HCT116 (cell line): ENCODE data around the gene GBP5. TPM values are rescaled to one million over a fixed set of nuclear protein-coding genes. Genes with fewer than 3 reads are reported as not detected.

Source experiments
- ATAC-seq: fragments of 200-7000 bp; cut with Tn5 transposase; 2 replicates; pipeline ENCODE4 v1.9.1; 2020; ENCODE audit warnings: mild to moderate bottlenecking, moderate library complexity
- BruUV-seq: library from RNA; stranded (reverse); fragments of 400-500 nt; replicated peaks from 2 replicates; lab custom pipeline; 2021; lab: Mats Ljungman, UMichigan
- CTCF ChIA-PET: fragments of 300-600 bp; sonication (Branson Sonifier 250); formaldehyde crosslinking; loops from one replicate; lab custom pipeline; 2021; ENCODE audit warnings: antibody characterized with exemption; lab: Charles Lee
- POLR2A ChIA-PET: fragments of 300-600, 350-600 bp; sonication (Branson Sonifier 250); formaldehyde crosslinking; loops from one replicate; lab custom pipeline; 2021; ENCODE audit warnings: antibody characterized with exemption; lab: Charles Lee
- RAD21 ChIA-PET, 2 experiments: fragments of 300-600 bp; sonication (Branson Sonifier 250); formaldehyde crosslinking; loops; one replicate each; lab custom pipeline; 2023; ENCODE audit warnings: low total read pairs in 2 of 2; ENCODE audit not compliant: uncharacterized antibody in 2 of 2, unreplicated experiment in 2 of 2, low non-redundant PET in 1 of 2; lab: Charles Lee
- DNase-seq: peaks from one replicate; pipeline ENCODE4 v3.0.0-alpha.2; 2010; ENCODE audit warnings: low read depth, low spot score
- H2AFZ ChIP-seq: fragments of 200-600 bp; shearing (Covaris generic), sonication (generic); 2 replicates; pipeline ENCODE4 v1.6.1; 2017; ENCODE audit warnings: low read depth, mixed run types, mixed read lengths, antibody characterized with exemption, low read length; ENCODE audit not compliant: poor library complexity, severe bottlenecking
- H3K27ac ChIP-seq: 2 replicates; pipeline ENCODE4 v1.5.1; 2012; ENCODE audit warnings: low read depth, low read length
- H3K27me3 ChIP-seq: fragments of 200-600 bp; sonication (generic); 2 replicates; pipeline ENCODE4 v1.6.1; 2016; ENCODE audit warnings: mixed run types, low read length, mixed read lengths; ENCODE audit not compliant: insufficient read depth
- H3K36me3 ChIP-seq, 2 experiments: fragments of 200-500 bp in 1 of 2; fragments of 200-600 bp in 1 of 2; sonication (Bioruptor generic) in 1 of 2; sonication (generic) in 1 of 2; 2 replicates each; pipeline versions ENCODE4 v1.5.1 to v1.6.1; 2014 to 2016; ENCODE audit warnings: low read length in 2 of 2, inconsistent platforms in 1 of 2, mixed read lengths in 1 of 2, mixed run types in 1 of 2; ENCODE audit not compliant: insufficient read depth in 2 of 2, control insufficient read depth in 1 of 2
- H3K4me1 ChIP-seq, 2 experiments: fragments of 200-600 bp in 1 of 2; sonication (generic) in 1 of 2; 2 replicates each; pipeline versions ENCODE4 v1.5.1 to v1.6.1; 2012 to 2017; ENCODE audit warnings: low read length in 2 of 2, inconsistent platforms in 1 of 2, mild to moderate bottlenecking in 1 of 2, mixed read lengths in 1 of 2, mixed run types in 1 of 2, moderate library complexity in 1 of 2; ENCODE audit not compliant: insufficient read depth in 2 of 2, control insufficient read depth in 1 of 2
- H3K4me2 ChIP-seq: fragments of 200-600 bp; sonication (generic); 2 replicates; pipeline ENCODE4 v1.6.1; 2017; ENCODE audit warnings: mixed run types, low read length, mixed read lengths
- H3K4me3 ChIP-seq, 2 experiments: fragments of 200-600 bp in 1 of 2; sonication (generic) in 1 of 2; replicated peaks in 1 of 2; 2 replicates each; pipeline ENCODE4 v1.5.1; 2011 to 2016; ENCODE audit warnings: low read length in 2 of 2, control low read depth in 1 of 2, low read depth in 1 of 2, mild to moderate bottlenecking in 1 of 2, mixed read lengths in 1 of 2, mixed run types in 1 of 2
- H3K79me2 ChIP-seq: fragments of 200-600 bp; sonication (generic); 2 replicates; pipeline ENCODE4 v1.6.1; 2017; ENCODE audit warnings: mild to moderate bottlenecking, mixed run types, low read length, moderate library complexity, mixed read lengths; ENCODE audit not compliant: insufficient read depth
- H3K9ac ChIP-seq: fragments of 200-600 bp; sonication (generic); 2 replicates; pipeline ENCODE4 v1.6.1; 2016; ENCODE audit warnings: low read length, mixed read lengths
- H3K9me2 ChIP-seq: fragments of 200-600 bp; sonication (generic), shearing (Covaris generic); 2 replicates; pipeline ENCODE4 v1.6.1; 2017; ENCODE audit warnings: mixed run types, mild to moderate bottlenecking, moderate library complexity; ENCODE audit not compliant: insufficient read depth
- H3K9me3 ChIP-seq, 2 experiments: fragments of 200-500 bp in 1 of 2; fragments of 200-600 bp in 1 of 2; sonication (Bioruptor generic) in 1 of 2; sonication (generic) in 1 of 2; 2 replicates each; pipeline ENCODE4 v1.6.1; 2014 to 2017; ENCODE audit warnings: low read length in 2 of 2, mixed read lengths in 2 of 2, inconsistent platforms in 1 of 2, low read depth in 1 of 2, mild to moderate bottlenecking in 1 of 2, mixed run types in 1 of 2, moderate library complexity in 1 of 2; ENCODE audit not compliant: control insufficient read depth in 1 of 2, insufficient read depth in 1 of 2
- H4K20me1 ChIP-seq: fragments of 200-600 bp; sonication (generic), shearing (Covaris generic); 2 replicates; pipeline ENCODE4 v1.6.1; 2017; ENCODE audit warnings: mixed run types, mild to moderate bottlenecking, moderate library complexity; ENCODE audit not compliant: insufficient read depth
- CBX3 ChIP-seq: IDR thresholded peaks from 2 replicates; pipeline ENCODE4 v1.6.1; 2012; ENCODE audit warnings: low read depth
- CEBPB ChIP-seq: IDR thresholded peaks from 2 replicates; pipeline ENCODE4 v1.6.1; 2012; ENCODE audit warnings: low read depth
- ELF1 ChIP-seq: IDR thresholded peaks from 2 replicates; pipeline ENCODE4 v1.6.1; 2012; ENCODE audit warnings: low read depth, borderline replicate concordance
- EZH2 ChIP-seq: fragments of 200-600 bp; sonication (generic); IDR thresholded peaks from 2 replicates; pipeline ENCODE4 v1.6.1; 2017; ENCODE audit warnings: antibody characterized with exemption, mixed run types
- EZH2phosphoT487 ChIP-seq: fragments of 200-600 bp; IDR thresholded peaks from 2 replicates; pipeline ENCODE4 v1.6.1; 2018; ENCODE audit warnings: antibody characterized with exemption, borderline replicate concordance
- FOSL1 ChIP-seq: IDR thresholded peaks from 2 replicates; pipeline ENCODE4 v1.6.1; 2012; ENCODE audit warnings: low read depth
- POLR2A ChIP-seq: IDR thresholded peaks from 2 replicates; pipeline ENCODE4 v1.7.0; 2011; ENCODE audit warnings: borderline replicate concordance; ENCODE audit not compliant: insufficient read depth, insufficient read length; ENCODE audit errors: extremely low read depth
- POLR2AphosphoS5 ChIP-seq: IDR thresholded peaks from 2 replicates; pipeline ENCODE4 v1.6.1; 2011; ENCODE audit warnings: mild to moderate bottlenecking, low read depth, low read length, moderate library complexity
- RAD21 ChIP-seq: IDR thresholded peaks from 2 replicates; pipeline ENCODE4 v1.6.1; 2012; ENCODE audit warnings: low read depth, mild to moderate bottlenecking
- SIN3A ChIP-seq: IDR thresholded peaks from 2 replicates; pipeline ENCODE4 v1.6.1; 2012; ENCODE audit warnings: low read depth
- SP1 ChIP-seq: IDR thresholded peaks from 2 replicates; pipeline ENCODE4 v1.6.1; 2012; ENCODE audit warnings: low read depth
- TCF7L2 ChIP-seq: IDR thresholded peaks from 2 replicates; pipeline ENCODE4 v1.7.0; 2011; ENCODE audit warnings: borderline replicate concordance, inconsistent platforms; ENCODE audit not compliant: insufficient read depth, insufficient read length; ENCODE audit errors: extremely low read depth
- YY1 ChIP-seq: IDR thresholded peaks from 2 replicates; pipeline ENCODE4 v1.6.1; 2011; ENCODE audit warnings: low read length, low read depth, moderate library complexity, mild to moderate bottlenecking; ENCODE audit not compliant: insufficient replicate concordance; ENCODE audit errors: extremely low read depth
- ZFX ChIP-seq: fragments of 450-650 bp; IDR thresholded peaks from 2 replicates; pipeline ENCODE4 v1.6.1; 2017
- ZNF274 ChIP-seq: fragments of 200-500 bp; sonication (Bioruptor generic); IDR thresholded peaks from 2 replicates; pipeline ENCODE4 v1.6.1; 2014; ENCODE audit warnings: mild to moderate bottlenecking, low read depth, low read length, inconsistent platforms
- intact Hi-C: fragments of 100-400 bp; cut with micrococcal nuclease; formaldehyde crosslinking; loops from 2 replicates; pipeline ENCODE4 v1.10.0; 2022
- total RNA-seq: library from RNA; stranded (reverse); gene quantifications from one replicate; pipeline ENCODE4 v1.2.1, GENCODE V29; 2021; ENCODE audit not compliant: unreplicated experiment
- TF ChIP-seq, protein P1 (sequence below), 3 experiments: fragments of 200-600 bp in 1 of 3; sonication (generic) in 1 of 3; IDR thresholded peaks in 2 of 3; conservative IDR thresholded peaks in 1 of 3; 2 replicates each; pipeline ENCODE4 v1.5.1; 2012 to 2017; ENCODE audit warnings: low read depth in 2 of 3, low read length in 2 of 3, antibody characterized with exemption in 1 of 3, borderline replicate concordance in 1 of 3, control low read depth in 1 of 3, mild to moderate bottlenecking in 1 of 3, mixed read lengths in 1 of 3, mixed run types in 1 of 3, moderate library complexity in 1 of 3; ENCODE audit not compliant: insufficient read depth in 1 of 3
- TF ChIP-seq, protein P2 (sequence below): IDR thresholded peaks from 2 replicates; pipeline ENCODE4 v1.6.1; 2012; ENCODE audit warnings: low read depth
- TF ChIP-seq, protein P3 (sequence below): IDR thresholded peaks from 2 replicates; pipeline ENCODE4 v1.6.1; 2011; ENCODE audit warnings: mild to moderate bottlenecking, low read length, moderate library complexity; ENCODE audit not compliant: insufficient replicate concordance; ENCODE audit errors: extremely low read depth
- TF ChIP-seq, protein P4 (sequence below): IDR thresholded peaks from 2 replicates; pipeline ENCODE4 v1.6.1; 2012
- TF ChIP-seq, protein P5 (sequence below): IDR thresholded peaks from 2 replicates; pipeline ENCODE4 v1.6.1; 2012

GBP5 gene
- total RNA-seq, 1 experiment from 2014 or later: 0.17 TPM

DNA sequence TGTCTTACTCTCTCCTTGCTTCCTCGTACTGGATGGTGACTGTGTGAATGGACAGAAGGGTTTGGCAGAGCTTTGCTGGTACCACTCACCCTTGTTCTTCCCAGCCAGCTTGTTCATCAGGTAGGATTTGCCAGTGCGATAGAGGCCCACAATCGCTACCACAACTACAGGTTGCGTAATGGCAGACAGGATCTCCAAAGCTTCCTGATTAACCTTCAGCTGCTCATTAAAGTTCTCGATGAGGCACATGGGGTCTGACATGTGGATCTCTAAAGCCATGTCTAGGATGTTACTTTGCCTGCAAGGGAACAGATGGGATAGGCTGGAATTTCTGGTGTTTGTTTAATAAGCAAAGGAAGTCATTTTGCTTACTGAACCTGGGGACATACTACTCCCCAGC, 3.4 kb downstream of the GBP5 start:
- H4K20me1 ChIP-seq: no peaks in the 10 kb centered on the region
- H2AFZ ChIP-seq: no peak overlapping the region
- no peak overlapping the region for H3K4me3 ChIP-seq
- ChIA-PET POLR2A (no interaction called here), CTCF (no interaction called here), RAD21 (no interaction called here)
- H3K36me3 ChIP-seq: no peaks in the 10 kb centered on the region
- ATAC-seq: no peak
- no peaks in the 10 kb centered on the region for H3K27me3 ChIP-seq
- no peaks in the 10 kb centered on the region for H3K4me1 ChIP-seq
- H3K79me2 ChIP-seq: no peaks in the 10 kb centered on the region
- intact Hi-C loops: no loop called here
- no peak overlapping the region for H3K27ac ChIP-seq
- DNase-seq: no peak
- BruUV-seq: no TSS peak
- no peaks in the 10 kb centered on the region for H3K9me2 ChIP-seq
- no peak overlapping the region for H3K4me2 ChIP-seq
- no peaks in the 10 kb centered on the region for H3K9me3 ChIP-seq
- H3K9ac ChIP-seq: no peak overlapping the region
- TF ChIP-seq ZNF274 (no peak), ELF1 (no peak), YY1 (no peak), ZFX (no peak), POLR2AphosphoS5 (no peak), RAD21 (no peak), FOSL1 (no peak), CBX3 (no peak), SP1 (no peak), TCF7L2 (no peak), CEBPB (no peak), EZH2 (no peak), EZH2phosphoT487 (no peak), POLR2A (no peak), SIN3A (no peak)
- TF ChIP-seq, protein P1, sequence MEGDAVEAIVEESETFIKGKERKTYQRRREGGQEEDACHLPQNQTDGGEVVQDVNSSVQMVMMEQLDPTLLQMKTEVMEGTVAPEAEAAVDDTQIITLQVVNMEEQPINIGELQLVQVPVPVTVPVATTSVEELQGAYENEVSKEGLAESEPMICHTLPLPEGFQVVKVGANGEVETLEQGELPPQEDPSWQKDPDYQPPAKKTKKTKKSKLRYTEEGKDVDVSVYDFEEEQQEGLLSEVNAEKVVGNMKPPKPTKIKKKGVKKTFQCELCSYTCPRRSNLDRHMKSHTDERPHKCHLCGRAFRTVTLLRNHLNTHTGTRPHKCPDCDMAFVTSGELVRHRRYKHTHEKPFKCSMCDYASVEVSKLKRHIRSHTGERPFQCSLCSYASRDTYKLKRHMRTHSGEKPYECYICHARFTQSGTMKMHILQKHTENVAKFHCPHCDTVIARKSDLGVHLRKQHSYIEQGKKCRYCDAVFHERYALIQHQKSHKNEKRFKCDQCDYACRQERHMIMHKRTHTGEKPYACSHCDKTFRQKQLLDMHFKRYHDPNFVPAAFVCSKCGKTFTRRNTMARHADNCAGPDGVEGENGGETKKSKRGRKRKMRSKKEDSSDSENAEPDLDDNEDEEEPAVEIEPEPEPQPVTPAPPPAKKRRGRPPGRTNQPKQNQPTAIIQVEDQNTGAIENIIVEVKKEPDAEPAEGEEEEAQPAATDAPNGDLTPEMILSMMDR (IDR thresholded peaks at IDR 0.05 in 2 of 3, conservative IDR thresholded peaks at IDR 0.05 in 1 of 3; ENCODE audit: borderline replicate concordance in 1 of 3, insufficient read depth in 1 of 3, low read depth in 2 of 3, low read length in 2 of 3): no peak
- TF ChIP-seq, protein P2, sequence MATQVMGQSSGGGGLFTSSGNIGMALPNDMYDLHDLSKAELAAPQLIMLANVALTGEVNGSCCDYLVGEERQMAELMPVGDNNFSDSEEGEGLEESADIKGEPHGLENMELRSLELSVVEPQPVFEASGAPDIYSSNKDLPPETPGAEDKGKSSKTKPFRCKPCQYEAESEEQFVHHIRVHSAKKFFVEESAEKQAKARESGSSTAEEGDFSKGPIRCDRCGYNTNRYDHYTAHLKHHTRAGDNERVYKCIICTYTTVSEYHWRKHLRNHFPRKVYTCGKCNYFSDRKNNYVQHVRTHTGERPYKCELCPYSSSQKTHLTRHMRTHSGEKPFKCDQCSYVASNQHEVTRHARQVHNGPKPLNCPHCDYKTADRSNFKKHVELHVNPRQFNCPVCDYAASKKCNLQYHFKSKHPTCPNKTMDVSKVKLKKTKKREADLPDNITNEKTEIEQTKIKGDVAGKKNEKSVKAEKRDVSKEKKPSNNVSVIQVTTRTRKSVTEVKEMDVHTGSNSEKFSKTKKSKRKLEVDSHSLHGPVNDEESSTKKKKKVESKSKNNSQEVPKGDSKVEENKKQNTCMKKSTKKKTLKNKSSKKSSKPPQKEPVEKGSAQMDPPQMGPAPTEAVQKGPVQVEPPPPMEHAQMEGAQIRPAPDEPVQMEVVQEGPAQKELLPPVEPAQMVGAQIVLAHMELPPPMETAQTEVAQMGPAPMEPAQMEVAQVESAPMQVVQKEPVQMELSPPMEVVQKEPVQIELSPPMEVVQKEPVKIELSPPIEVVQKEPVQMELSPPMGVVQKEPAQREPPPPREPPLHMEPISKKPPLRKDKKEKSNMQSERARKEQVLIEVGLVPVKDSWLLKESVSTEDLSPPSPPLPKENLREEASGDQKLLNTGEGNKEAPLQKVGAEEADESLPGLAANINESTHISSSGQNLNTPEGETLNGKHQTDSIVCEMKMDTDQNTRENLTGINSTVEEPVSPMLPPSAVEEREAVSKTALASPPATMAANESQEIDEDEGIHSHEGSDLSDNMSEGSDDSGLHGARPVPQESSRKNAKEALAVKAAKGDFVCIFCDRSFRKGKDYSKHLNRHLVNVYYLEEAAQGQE: no peak
- TF ChIP-seq, protein P3, sequence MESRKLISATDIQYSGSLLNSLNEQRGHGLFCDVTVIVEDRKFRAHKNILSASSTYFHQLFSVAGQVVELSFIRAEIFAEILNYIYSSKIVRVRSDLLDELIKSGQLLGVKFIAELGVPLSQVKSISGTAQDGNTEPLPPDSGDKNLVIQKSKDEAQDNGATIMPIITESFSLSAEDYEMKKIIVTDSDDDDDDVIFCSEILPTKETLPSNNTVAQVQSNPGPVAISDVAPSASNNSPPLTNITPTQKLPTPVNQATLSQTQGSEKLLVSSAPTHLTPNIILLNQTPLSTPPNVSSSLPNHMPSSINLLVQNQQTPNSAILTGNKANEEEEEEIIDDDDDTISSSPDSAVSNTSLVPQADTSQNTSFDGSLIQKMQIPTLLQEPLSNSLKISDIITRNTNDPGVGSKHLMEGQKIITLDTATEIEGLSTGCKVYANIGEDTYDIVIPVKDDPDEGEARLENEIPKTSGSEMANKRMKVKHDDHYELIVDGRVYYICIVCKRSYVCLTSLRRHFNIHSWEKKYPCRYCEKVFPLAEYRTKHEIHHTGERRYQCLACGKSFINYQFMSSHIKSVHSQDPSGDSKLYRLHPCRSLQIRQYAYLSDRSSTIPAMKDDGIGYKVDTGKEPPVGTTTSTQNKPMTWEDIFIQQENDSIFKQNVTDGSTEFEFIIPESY: no peak
- TF ChIP-seq, protein P4, sequence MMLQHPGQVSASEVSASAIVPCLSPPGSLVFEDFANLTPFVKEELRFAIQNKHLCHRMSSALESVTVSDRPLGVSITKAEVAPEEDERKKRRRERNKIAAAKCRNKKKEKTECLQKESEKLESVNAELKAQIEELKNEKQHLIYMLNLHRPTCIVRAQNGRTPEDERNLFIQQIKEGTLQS: no peak
- TF ChIP-seq, protein P5, sequence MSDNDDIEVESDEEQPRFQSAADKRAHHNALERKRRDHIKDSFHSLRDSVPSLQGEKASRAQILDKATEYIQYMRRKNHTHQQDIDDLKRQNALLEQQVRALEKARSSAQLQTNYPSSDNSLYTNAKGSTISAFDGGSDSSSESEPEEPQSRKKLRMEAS: no peak
- TF ChIP-seq, all 23 proteins: peak for 0
